Loucy (cell line): Measurements from ENCODE around the gene CABLES1.
"Not testable (repeated sequence)": the region's sequence is repeated elsewhere in the genome, so short reads cannot be mapped to it uniquely, and the experiment has no call there.

Experiments
- H2AFZ ChIP-seq: fragments of 200-600 bp; sonication (generic); 2 replicates; pipeline ENCODE4 v1.6.0; 2016; ENCODE audit warnings: antibody characterized with exemption, mild to moderate bottlenecking, low read length, moderate library complexity
- H3F3A ChIP-seq: fragments of 200-600 bp; 2 replicates; pipeline ENCODE4 v1.6.0; 2016; ENCODE audit warnings: antibody characterized with exemption, low read depth, mild to moderate bottlenecking
- H3K27me3 ChIP-seq: fragments of 200-600 bp; sonication (generic); 2 replicates; pipeline ENCODE4 v1.6.1; 2014; ENCODE audit warnings: low read length, mild to moderate bottlenecking; ENCODE audit not compliant: insufficient read depth, poor library complexity, severe bottlenecking
- H3K36me3 ChIP-seq: fragments of 200-600 bp; sonication (generic); 2 replicates; pipeline ENCODE4 v1.6.1; 2016; ENCODE audit warnings: low read length; ENCODE audit not compliant: insufficient read depth
- H3K4me1 ChIP-seq: fragments of 200-600 bp; sonication (generic); 2 replicates; pipeline ENCODE4 v1.5.1; 2014; ENCODE audit warnings: low read length, mild to moderate bottlenecking; ENCODE audit not compliant: insufficient read depth, poor library complexity, severe bottlenecking
- H3K4me2 ChIP-seq: fragments of 200-600 bp; sonication (generic); 2 replicates; pipeline ENCODE4 v1.6.0; 2014; ENCODE audit warnings: antibody characterized with exemption, low read length, low read depth, mild to moderate bottlenecking; ENCODE audit not compliant: poor library complexity, severe bottlenecking
- H3K4me3 ChIP-seq: fragments of 200-600 bp; sonication (generic); 2 replicates; pipeline ENCODE4 v1.5.1; 2014; ENCODE audit warnings: low read length, mild to moderate bottlenecking, mixed read lengths; ENCODE audit not compliant: poor library complexity, severe bottlenecking
- H3K79me2 ChIP-seq: fragments of 200-600 bp; sonication (generic); 2 replicates; pipeline ENCODE4 v1.6.1; 2014; ENCODE audit warnings: low read length; ENCODE audit not compliant: insufficient read depth
- H3K9ac ChIP-seq: fragments of 200-600 bp; sonication (generic); 2 replicates; pipeline ENCODE4 v1.6.0; 2014; ENCODE audit warnings: mild to moderate bottlenecking, low read depth, low read length, moderate library complexity; ENCODE audit not compliant: poor library complexity, severe bottlenecking
- H3K9me2 ChIP-seq: fragments of 200-600 bp; sonication (generic); replicated peaks from 2 replicates; pipeline ENCODE4 v1.6.1; 2016; ENCODE audit warnings: low read depth, low read length, mixed read lengths
- H3K9me3 ChIP-seq: fragments of 200-600 bp; sonication (generic); 2 replicates; pipeline ENCODE4 v1.6.1; 2014; ENCODE audit warnings: mild to moderate bottlenecking, antibody characterized with exemption, low read length, low read depth; ENCODE audit not compliant: insufficient read depth
- H4K20me1 ChIP-seq: fragments of 200-600 bp; sonication (generic); 2 replicates; pipeline ENCODE4 v1.6.0; 2014; ENCODE audit warnings: antibody characterized with exemption, low read length, mild to moderate bottlenecking; ENCODE audit not compliant: insufficient read depth, poor library complexity, severe bottlenecking
- EZH2phosphoT487 ChIP-seq: fragments of 200-600 bp; IDR thresholded peaks from 2 replicates; pipeline ENCODE4 v1.6.1; 2018; ENCODE audit warnings: antibody characterized with exemption, mild to moderate bottlenecking, moderate library complexity, borderline replicate concordance
- TF ChIP-seq, protein P1 (sequence below): fragments of 200-600 bp; sonication (generic); conservative IDR thresholded peaks from 2 replicates; pipeline ENCODE4 v1.5.1; 2014; ENCODE audit warnings: mild to moderate bottlenecking, antibody characterized with exemption, low read length

The CABLES1 gene

DNA sequence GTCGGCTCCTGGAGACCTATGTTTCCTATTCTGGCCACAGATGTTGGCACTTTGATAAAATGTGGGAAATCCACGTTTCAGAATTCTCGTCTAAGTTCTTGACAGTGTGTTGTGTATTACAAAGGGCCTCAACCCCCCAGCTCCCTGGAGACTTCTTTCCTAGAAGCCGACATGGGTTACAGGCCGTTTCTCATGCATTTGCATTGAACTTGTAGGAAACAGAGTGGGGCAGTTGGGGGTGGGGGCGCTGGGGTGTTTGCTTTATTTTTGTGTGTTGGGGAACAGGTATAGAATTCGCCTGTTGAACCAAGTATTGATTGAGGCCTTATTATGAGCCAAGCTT lies 104.0 kb downstream of the CABLES1 start:
- no peak overlapping the region for H3K4me2 ChIP-seq
- H2AFZ ChIP-seq = no peak overlapping the region
- H3K79me2 ChIP-seq = no peaks in the 10 kb centered on the region
- no peak overlapping the region for H3K9ac ChIP-seq
- no peaks in the 10 kb centered on the region for H3K9me2 ChIP-seq
- peaks cover 17% of the 10 kb centered on the region; the same call in 1 of the 2 replicates for H3K36me3 ChIP-seq
- H3K4me3 ChIP-seq = no peak overlapping the region
- TF ChIP-seq, protein P1, sequence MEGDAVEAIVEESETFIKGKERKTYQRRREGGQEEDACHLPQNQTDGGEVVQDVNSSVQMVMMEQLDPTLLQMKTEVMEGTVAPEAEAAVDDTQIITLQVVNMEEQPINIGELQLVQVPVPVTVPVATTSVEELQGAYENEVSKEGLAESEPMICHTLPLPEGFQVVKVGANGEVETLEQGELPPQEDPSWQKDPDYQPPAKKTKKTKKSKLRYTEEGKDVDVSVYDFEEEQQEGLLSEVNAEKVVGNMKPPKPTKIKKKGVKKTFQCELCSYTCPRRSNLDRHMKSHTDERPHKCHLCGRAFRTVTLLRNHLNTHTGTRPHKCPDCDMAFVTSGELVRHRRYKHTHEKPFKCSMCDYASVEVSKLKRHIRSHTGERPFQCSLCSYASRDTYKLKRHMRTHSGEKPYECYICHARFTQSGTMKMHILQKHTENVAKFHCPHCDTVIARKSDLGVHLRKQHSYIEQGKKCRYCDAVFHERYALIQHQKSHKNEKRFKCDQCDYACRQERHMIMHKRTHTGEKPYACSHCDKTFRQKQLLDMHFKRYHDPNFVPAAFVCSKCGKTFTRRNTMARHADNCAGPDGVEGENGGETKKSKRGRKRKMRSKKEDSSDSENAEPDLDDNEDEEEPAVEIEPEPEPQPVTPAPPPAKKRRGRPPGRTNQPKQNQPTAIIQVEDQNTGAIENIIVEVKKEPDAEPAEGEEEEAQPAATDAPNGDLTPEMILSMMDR = no peak
- TF ChIP-seq EZH2phosphoT487 = no peak
- H3K4me1 ChIP-seq = peaks cover 2% of the 10 kb centered on the region
- H3K27me3 ChIP-seq = no peaks in the 10 kb centered on the region
- H3F3A ChIP-seq = no peaks in the 10 kb centered on the region
- no peaks in the 10 kb centered on the region for H3K9me3 ChIP-seq
- H4K20me1 ChIP-seq = no peaks in the 10 kb centered on the region

- H3K79me2 ChIP-seq = no peaks in the 10 kb centered on the region
- no peaks in the 10 kb centered on the region for H3K4me1 ChIP-seq
- H3K4me3 ChIP-seq = no peak overlapping the region
- no peaks in the 10 kb centered on the region for H3K9me2 ChIP-seq
- no peaks in the 10 kb centered on the region for H3K27me3 ChIP-seq
- TF ChIP-seq EZH2phosphoT487 = no peak
- TF ChIP-seq, protein P1 = no peak
- H3K9ac ChIP-seq = no peak overlapping the region
- H3F3A ChIP-seq = no peaks in the 10 kb centered on the region
- H3K9me3 ChIP-seq = no peaks in the 10 kb centered on the region
- no peak overlapping the region for H2AFZ ChIP-seq
- no peaks in the 10 kb centered on the region for H4K20me1 ChIP-seq
- no peak overlapping the region for H3K4me2 ChIP-seq
- peaks cover 17% of the 10 kb centered on the region; the same call in 1 of the 2 replicates for H3K36me3 ChIP-seq
Measured at GRCh38 chr18:23239885-23240608, 104.8 kb downstream of the CABLES1 start.

DNA sequence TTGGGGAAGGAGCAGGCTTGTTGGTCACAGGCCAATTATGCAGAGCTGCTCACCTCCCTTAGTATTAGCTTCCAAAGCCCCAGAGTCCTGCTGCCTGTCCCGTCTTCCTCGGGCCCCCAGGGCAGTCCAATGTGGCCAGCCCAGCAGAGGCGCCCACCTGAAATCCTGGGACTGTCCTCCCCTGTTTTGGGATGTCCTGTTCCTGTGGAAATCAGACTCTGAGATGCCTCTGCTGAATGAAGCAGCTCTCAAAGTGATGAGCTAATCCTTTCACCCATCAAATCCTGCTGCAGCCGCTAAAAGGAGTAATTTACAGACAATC lies 105.3 kb downstream of the CABLES1 start:
- no peaks in the 10 kb centered on the region for H3K9me2 ChIP-seq
- no peak for TF ChIP-seq EZH2phosphoT487
- TF ChIP-seq, protein P1 = no peak
- no peaks in the 10 kb centered on the region for H3K4me1 ChIP-seq

DNA sequence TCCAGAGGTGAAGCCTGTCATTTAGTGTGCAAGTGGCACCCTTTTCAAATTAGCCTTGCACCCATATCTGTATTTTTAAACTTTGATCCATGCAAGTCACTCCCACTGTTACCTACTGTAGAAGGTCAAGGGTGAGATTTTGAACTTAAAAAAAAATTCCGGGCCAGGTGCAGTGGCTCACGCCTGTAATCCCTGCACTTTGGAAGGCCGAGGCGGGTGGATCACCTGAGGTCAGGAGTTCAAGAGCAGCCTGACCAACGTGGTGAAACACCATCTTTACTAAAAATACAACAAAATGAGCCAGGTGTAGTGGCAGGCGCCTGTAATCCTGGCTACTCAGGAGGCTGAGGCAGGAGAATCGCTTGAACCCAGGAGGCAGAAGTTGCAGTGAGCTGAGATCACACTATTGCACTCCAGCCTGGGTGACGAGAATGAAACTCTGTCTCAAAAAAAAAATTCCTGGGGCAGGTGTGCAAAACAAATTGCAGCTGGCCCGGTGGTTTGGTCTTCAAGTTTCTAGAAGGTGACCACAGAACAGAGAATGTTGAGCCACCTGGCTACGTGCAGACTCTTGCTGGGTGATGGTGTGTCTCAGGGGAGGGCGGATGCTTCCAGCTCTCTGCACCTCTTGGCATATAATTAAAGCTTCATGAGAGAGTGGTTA lies 106.7 kb downstream of the CABLES1 start:
- H3K4me3 ChIP-seq, H2AFZ ChIP-seq, H3K79me2 ChIP-seq, H3K9ac ChIP-seq, H3K4me1 ChIP-seq, H3K4me2 ChIP-seq, H3F3A ChIP-seq, H3K36me3 ChIP-seq, H4K20me1 ChIP-seq, H3K9me2 ChIP-seq, H3K27me3 ChIP-seq, H3K9me3 ChIP-seq: not testable (repeated sequence)

More for the DNA sequence above, 105.3 kb downstream of the CABLES1 start:
- H3K27me3 ChIP-seq = no peaks in the 10 kb centered on the region
- H3K4me2 ChIP-seq = no peak overlapping the region
- no peaks in the 10 kb centered on the region for H3F3A ChIP-seq
- H3K79me2 ChIP-seq = no peaks in the 10 kb centered on the region
- H3K36me3 ChIP-seq = peaks cover 18% of the 10 kb centered on the region; the same call in 1 of the 2 replicates
- no peak overlapping the region for H3K9ac ChIP-seq
- no peak overlapping the region for H3K4me3 ChIP-seq
- H2AFZ ChIP-seq = no peak overlapping the region
- no peaks in the 10 kb centered on the region for H3K9me3 ChIP-seq
- no peaks in the 10 kb centered on the region for H4K20me1 ChIP-seq
